ENCODE results near the gene FAM24A. TPM values are rescaled to one million over a fixed set of nuclear protein-coding genes. Genes with fewer than 3 reads are reported as not detected.

Gene FAM24A
- total and polyA plus RNA-seq, 4 donors, result not detected

GRCh38 chr10:122915700-122916099 is 5.3 kb downstream of the FAM24A start:
- no peaks in the 10 kb centered on the region for H3K4me1 ChIP-seq (ENCODE audit: control insufficient read depth, insufficient read depth, low read length)
- H3K27me3 ChIP-seq (ENCODE audit: control insufficient read depth, insufficient read depth, low read length), result no peaks in the 10 kb centered on the region
- no peaks in the 10 kb centered on the region for H3K9me3 ChIP-seq (ENCODE audit: control insufficient read depth, insufficient read depth, low read length)
- H3K27ac ChIP-seq (ENCODE audit: low read depth, low read length), result no peak overlapping the region
- 86% methylated on average over 1 of the region's 2 CpGs for WGBS (ENCODE audit: insufficient coverage)
- no peaks in the 10 kb centered on the region for H3K36me3 ChIP-seq (ENCODE audit: control insufficient read depth, insufficient read depth, low read length)
- no peak overlapping the region for H3K4me3 ChIP-seq (ENCODE audit: low read depth, low read length)
- no peak for DNase-seq (ENCODE audit: low read depth in 4 of 6, low spot score in 6 of 6)

DNA sequence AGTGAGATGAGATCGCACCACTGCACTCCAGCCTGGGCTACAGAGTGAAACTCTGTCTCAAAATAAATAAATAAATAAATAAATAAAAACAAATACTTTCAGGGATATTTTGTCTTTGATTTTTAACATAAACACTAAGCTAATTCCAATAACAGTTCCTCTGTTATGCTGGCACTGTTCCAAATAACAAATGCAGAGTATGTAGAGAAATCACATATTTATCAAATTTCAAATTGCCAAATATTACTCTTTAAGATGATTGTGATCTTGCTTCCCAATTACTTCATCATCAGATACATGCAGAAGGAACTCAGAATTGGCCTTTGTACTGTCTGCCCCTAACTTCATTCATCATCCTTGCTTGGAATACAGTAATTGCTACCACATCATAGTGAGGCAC is 19.7 kb downstream of the FAM24A start:
- no CpG with 5 or more reads among the region's 1 CpG for WGBS (ENCODE audit: insufficient coverage)

DNA sequence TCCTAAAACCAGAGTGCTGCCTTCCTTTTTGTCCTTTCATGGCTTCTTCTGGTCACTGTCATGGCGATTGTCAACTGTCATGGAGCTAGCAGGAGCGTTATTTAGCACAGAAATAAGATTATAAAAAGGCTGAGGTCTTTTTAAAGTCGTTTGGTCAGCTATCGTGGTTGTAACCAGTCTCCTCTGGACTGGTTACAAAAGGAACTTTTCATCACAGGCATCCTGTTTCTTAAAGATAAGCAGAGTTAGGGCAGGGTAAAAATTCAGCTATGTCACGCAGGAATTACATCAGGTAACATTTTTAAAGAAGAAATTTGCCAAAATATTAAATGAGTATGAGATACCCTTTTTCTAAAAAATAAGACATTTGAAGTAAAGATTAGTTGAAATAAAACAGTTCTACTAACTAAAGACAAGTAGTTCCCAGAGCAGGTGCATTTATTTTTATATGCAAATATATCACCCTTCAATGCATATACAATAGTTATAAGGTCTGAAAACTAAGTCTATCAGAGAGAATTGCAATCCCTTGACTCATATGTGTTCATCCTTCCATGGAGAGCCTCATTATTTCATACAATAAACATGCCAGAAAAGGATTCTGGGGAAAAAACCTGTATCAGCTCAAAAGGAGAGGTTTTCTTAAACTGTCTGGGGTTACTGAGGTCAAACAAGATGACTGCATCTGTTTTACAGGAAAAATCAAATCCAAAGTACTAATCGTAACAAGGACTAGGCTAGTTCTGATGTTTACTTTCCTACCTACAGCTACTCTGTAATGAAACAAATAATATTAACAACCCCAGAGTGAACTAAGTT is 20.9 kb downstream of the FAM24A start:
- no peak overlapping the region for H3K4me3 ChIP-seq (ENCODE audit: low read depth, low read length)
- H3K4me1 ChIP-seq (ENCODE audit: control insufficient read depth, insufficient read depth, low read length), result no peaks in the 10 kb centered on the region
- H3K27me3 ChIP-seq (ENCODE audit: control insufficient read depth, insufficient read depth, low read length), result no peaks in the 10 kb centered on the region
- H3K36me3 ChIP-seq (ENCODE audit: control insufficient read depth, insufficient read depth, low read length), result no peaks in the 10 kb centered on the region
- 82% methylated on average over 1 of the region's 6 CpGs for WGBS (ENCODE audit: insufficient coverage)
- peak in 1 of 6 donors; percentile 1 for DNase-seq (ENCODE audit: low read depth in 4 of 6, low spot score in 6 of 6)
- H3K27ac ChIP-seq (ENCODE audit: low read depth, low read length), result no peak overlapping the region
- H3K9me3 ChIP-seq (ENCODE audit: control insufficient read depth, insufficient read depth, low read length), result no peaks in the 10 kb centered on the region

More for the DNA sequence above, 19.7 kb downstream of the FAM24A start:
- no peaks in the 10 kb centered on the region for H3K4me1 ChIP-seq (ENCODE audit: control insufficient read depth, insufficient read depth, low read length)
- H3K4me3 ChIP-seq (ENCODE audit: low read depth, low read length), result no peak overlapping the region
- DNase-seq (ENCODE audit: low read depth in 4 of 6, low spot score in 6 of 6), result no peak
- no peaks in the 10 kb centered on the region for H3K9me3 ChIP-seq (ENCODE audit: control insufficient read depth, insufficient read depth, low read length)
- H3K27ac ChIP-seq (ENCODE audit: low read depth, low read length), result no peak overlapping the region
- H3K27me3 ChIP-seq (ENCODE audit: control insufficient read depth, insufficient read depth, low read length), result no peaks in the 10 kb centered on the region
- no peaks in the 10 kb centered on the region for H3K36me3 ChIP-seq (ENCODE audit: control insufficient read depth, insufficient read depth, low read length)

DNA sequence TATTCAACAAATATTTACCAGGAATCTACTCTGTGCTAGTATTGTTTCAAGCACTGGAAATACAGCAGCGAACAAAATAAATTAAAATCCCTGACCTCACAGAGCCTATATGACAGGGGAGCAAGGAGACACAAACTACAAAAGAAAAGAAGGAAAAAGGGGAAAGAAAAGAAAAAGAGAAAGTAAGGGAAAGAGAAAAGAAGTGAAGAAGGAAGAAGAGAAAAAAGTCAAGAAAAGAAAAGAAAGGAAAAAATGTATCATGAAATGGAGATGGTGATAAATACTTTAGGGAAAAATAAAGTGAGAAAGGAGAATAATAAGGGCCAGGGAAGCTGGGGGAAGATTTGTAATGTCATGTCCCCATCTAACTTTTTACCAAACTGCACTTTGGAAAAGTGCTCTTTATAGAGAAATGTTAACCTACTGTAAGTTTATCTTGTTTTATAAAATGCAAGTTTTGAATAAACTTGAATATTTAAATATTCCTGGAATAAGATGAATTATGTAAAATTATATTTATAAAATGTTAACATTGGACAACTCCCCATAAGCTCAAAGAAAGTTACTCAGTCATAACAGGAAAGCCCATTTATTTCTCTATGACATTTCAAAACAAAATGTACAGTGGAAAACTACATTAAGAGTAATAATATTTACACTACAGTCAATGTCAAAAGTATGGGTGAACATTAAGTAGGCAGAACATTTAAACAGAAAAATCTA is 28.9 kb downstream of the FAM24A start:
- H3K27ac ChIP-seq (ENCODE audit: low read depth, low read length), result no peak overlapping the region
- H3K9me3 ChIP-seq (ENCODE audit: control insufficient read depth, insufficient read depth, low read length), result no peaks in the 10 kb centered on the region
- WGBS (ENCODE audit: insufficient coverage), result no CpG with 5 or more reads among the region's 1 CpG
- no peaks in the 10 kb centered on the region for H3K27me3 ChIP-seq (ENCODE audit: control insufficient read depth, insufficient read depth, low read length)
- no peaks in the 10 kb centered on the region for H3K36me3 ChIP-seq (ENCODE audit: control insufficient read depth, insufficient read depth, low read length)
- no peak for DNase-seq (ENCODE audit: low read depth in 4 of 6, low spot score in 6 of 6)
- no peak overlapping the region for H3K4me3 ChIP-seq (ENCODE audit: low read depth, low read length)
- H3K4me1 ChIP-seq (ENCODE audit: control insufficient read depth, insufficient read depth, low read length), result no peaks in the 10 kb centered on the region

- Histone ChIP-seq H3K9me3 (ENCODE audit: control insufficient read depth, insufficient read depth, low read length) (no peaks in the 10 kb centered on the region), H3K4me1 (ENCODE audit: control insufficient read depth, insufficient read depth, low read length) (no peaks in the 10 kb centered on the region), H3K4me3 (ENCODE audit: low read depth, low read length) (no peak overlapping the region), H3K36me3 (ENCODE audit: control insufficient read depth, insufficient read depth, low read length) (no peaks in the 10 kb centered on the region), H3K27me3 (ENCODE audit: control insufficient read depth, insufficient read depth, low read length) (no peaks in the 10 kb centered on the region), H3K27ac (ENCODE audit: low read depth, low read length) (no peak overlapping the region)
- WGBS (ENCODE audit: insufficient coverage), result no CpG with 5 or more reads among the region's 1 CpG
- peak in 1 of 6 donors; percentile 29 for DNase-seq (ENCODE audit: low read depth in 4 of 6, low spot score in 6 of 6)
Observed at GRCh38 chr10:122939856-122940543, 29.6 kb downstream of the FAM24A start.

DNA sequence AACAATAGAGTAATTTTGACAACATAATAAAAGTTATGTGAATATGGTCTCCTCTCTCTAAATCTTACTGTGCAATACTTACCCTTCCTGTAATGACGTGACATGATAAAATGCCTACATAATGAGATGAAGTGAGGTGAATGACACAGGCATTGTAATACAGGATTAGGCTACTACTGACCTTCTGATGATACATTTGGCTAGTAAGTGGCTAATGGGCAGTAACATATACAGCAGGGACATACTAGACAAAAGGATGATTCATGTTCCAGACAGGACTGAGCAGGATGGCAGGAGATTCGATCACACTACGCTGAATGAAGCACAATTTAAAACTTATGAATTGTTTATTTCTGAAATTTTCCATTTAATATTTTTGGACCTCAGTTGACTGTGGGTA is 38.9 kb downstream of the FAM24A start:
- H3K36me3 ChIP-seq (ENCODE audit: control insufficient read depth, insufficient read depth, low read length), result peaks cover 3% of the 10 kb centered on the region
- no peaks in the 10 kb centered on the region for H3K27me3 ChIP-seq (ENCODE audit: control insufficient read depth, insufficient read depth, low read length)
- no peak for DNase-seq (ENCODE audit: low read depth in 4 of 6, low spot score in 6 of 6)
- WGBS (ENCODE audit: insufficient coverage), result no CpG with 5 or more reads among the region's 3 CpGs
- no peak overlapping the region for H3K27ac ChIP-seq (ENCODE audit: low read depth, low read length)
- H3K9me3 ChIP-seq (ENCODE audit: control insufficient read depth, insufficient read depth, low read length), result no peaks in the 10 kb centered on the region
- no peak overlapping the region for H3K4me3 ChIP-seq (ENCODE audit: low read depth, low read length)
- H3K4me1 ChIP-seq (ENCODE audit: control insufficient read depth, insufficient read depth, low read length), result peaks cover 7% of the 10 kb centered on the region

DNA sequence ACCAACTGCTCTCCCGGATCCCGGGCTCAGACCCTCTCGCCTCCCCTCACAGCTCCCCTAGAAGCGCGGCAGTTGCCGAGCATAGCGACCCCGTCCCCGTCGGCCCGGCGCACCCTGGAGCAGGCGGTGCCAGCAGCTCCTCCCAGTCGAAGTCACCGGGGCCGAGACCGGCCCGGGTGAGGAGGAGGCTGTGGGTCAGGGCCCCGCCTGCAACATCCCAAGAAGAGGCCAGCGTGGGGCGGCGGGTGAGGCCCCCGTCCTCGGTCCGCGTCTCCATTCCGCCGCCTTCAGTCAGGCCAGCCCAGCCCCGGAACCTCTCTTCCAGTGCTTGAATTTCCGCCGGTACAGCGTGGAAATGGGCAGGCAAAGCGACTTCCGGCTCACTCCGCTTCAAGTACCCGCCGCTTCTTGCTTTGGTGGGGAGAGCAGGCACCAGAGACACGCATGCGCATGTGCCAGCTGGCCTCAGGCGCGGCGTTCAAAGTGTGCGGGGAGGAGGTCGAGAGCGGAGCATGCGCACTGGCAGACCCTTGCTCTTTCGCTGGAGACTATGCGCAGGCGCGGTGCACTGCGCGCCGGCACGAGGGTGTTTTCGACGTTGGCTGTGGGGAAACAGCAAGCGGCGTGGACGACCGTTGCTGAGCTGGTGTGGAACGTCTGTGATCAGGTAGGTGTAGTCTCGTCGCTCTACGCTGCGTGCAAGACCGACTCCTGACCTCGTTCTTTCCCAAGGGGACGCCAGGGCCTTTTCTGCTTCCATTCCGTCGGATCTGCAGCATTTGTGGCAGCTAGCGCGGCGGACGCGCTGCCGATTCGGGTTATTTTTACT is 43.7 kb downstream of the FAM24A start, which contains the start of gene C10orf88:
Gene C10orf88 (minus strand): TSS at position 326 of the 829 bp plus-strand sequence. CDS start 49 bp downstream, at position 277.
- WGBS (ENCODE audit: insufficient coverage), result under 1% methylated on average over 62 of the region's 77 CpGs
- peaks cover 3% of the 10 kb centered on the region for H3K9me3 ChIP-seq (ENCODE audit: control insufficient read depth, insufficient read depth, low read length)
- peak within 1 kb of the TSS; percentile 81 for H3K4me3 ChIP-seq (ENCODE audit: low read depth, low read length)
- H3K4me1 ChIP-seq (ENCODE audit: control insufficient read depth, insufficient read depth, low read length), result peaks cover 14% of the 10 kb centered on the region
- no peaks in the 10 kb centered on the region for H3K36me3 ChIP-seq (ENCODE audit: control insufficient read depth, insufficient read depth, low read length)
- peak; percentile 91 to 100 (median 97) for DNase-seq (ENCODE audit: low read depth in 4 of 6, low spot score in 6 of 6)
- H3K27ac ChIP-seq (ENCODE audit: low read depth, low read length), result peak within 1 kb of the TSS; percentile 66
- peaks cover 3% of the 10 kb centered on the region for H3K27me3 ChIP-seq (ENCODE audit: control insufficient read depth, insufficient read depth, low read length)

- peaks cover 3% of the 10 kb centered on the region for H3K27me3 ChIP-seq (ENCODE audit: control insufficient read depth, insufficient read depth, low read length)
- WGBS (ENCODE audit: insufficient coverage), result 79% methylated on average over 11 of the region's 13 CpGs
- no peak for DNase-seq (ENCODE audit: low read depth in 4 of 6, low spot score in 6 of 6)
- H3K4me3 ChIP-seq (ENCODE audit: low read depth, low read length), result peak overlapping the region; percentile 81
- H3K36me3 ChIP-seq (ENCODE audit: control insufficient read depth, insufficient read depth, low read length), result no peaks in the 10 kb centered on the region
- H3K9me3 ChIP-seq (ENCODE audit: control insufficient read depth, insufficient read depth, low read length), result peaks cover 3% of the 10 kb centered on the region
- H3K4me1 ChIP-seq (ENCODE audit: control insufficient read depth, insufficient read depth, low read length), result peaks cover 14% of the 10 kb centered on the region
- H3K27ac ChIP-seq (ENCODE audit: low read depth, low read length), result no peak overlapping the region
Observed at GRCh38 chr10:122954731-122955050, 44.3 kb downstream of the FAM24A start.

DNA sequence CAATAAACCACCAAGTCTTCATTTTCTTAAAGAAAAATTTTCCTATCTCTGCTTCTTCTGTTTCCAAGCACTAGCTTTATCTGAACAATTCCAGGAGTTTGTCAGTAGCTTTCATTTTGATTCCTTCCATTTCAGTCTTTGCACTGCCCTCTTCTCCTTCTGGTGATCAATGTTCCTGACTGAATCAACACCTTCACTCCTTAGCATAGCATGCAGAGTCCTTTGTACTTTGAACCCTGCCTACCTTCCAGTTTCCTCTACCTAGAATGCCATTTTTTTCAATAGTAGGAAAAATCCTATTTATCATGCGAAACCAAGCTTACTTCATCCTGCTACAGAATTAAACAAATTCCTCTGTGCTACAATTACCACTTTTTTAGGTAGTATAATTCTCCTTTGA is 45.5 kb downstream of the FAM24A start:
- Histone ChIP-seq H3K4me1 (ENCODE audit: control insufficient read depth, insufficient read depth, low read length) (peaks cover 14% of the 10 kb centered on the region), H3K9me3 (ENCODE audit: control insufficient read depth, insufficient read depth, low read length) (peaks cover 3% of the 10 kb centered on the region), H3K27ac (ENCODE audit: low read depth, low read length) (no peak overlapping the region), H3K36me3 (ENCODE audit: control insufficient read depth, insufficient read depth, low read length) (no peaks in the 10 kb centered on the region), H3K4me3 (ENCODE audit: low read depth, low read length) (no peak overlapping the region), H3K27me3 (ENCODE audit: control insufficient read depth, insufficient read depth, low read length) (peaks cover 3% of the 10 kb centered on the region)
- DNase-seq (ENCODE audit: low read depth in 4 of 6, low spot score in 6 of 6), result no peak
- WGBS (ENCODE audit: insufficient coverage), result no CpG with 5 or more reads among the region's 1 CpG
